ENCODE results near the gene NKTR.

- no peak for TF ChIP-seq CTCF (IDR thresholded peaks at IDR 0.05)
- no peak for TF ChIP-seq POLR2AphosphoS5 (IDR thresholded peaks at IDR 0.05)
Measured at GRCh38 chr3:42605546-42606173, 5.2 kb downstream of the NKTR start.
